Type B pancreatic cell (in vitro differentiated cells): ENCODE results near the gene DHRS7B. TPM values are rescaled to one million over a fixed set of nuclear protein-coding genes. Genes with fewer than 3 reads are reported as not detected.
"Not testable (repeated sequence)": the region's sequence is repeated elsewhere in the genome, so short reads cannot be mapped to it uniquely, and the experiment has no call there.

Experiments used
- DNase-seq: peaks from one replicate; pipeline ENCODE4 v3.0.0; 2021; ENCODE audit warnings: mixed read lengths; ENCODE audit not compliant: unreplicated experiment; ENCODE audit errors: extremely low spot score
- H3K27ac Mint-ChIP-seq: 2 replicates; pipeline ENCODE4 v1.8.0; 2021; ENCODE audit warnings: mild to moderate bottlenecking, mixed read lengths
- H3K27me3 Mint-ChIP-seq: 2 replicates; pipeline ENCODE4 v1.8.0; 2021; ENCODE audit warnings: mixed read lengths
- H3K36me3 Mint-ChIP-seq: 2 replicates; pipeline ENCODE4 v1.8.0; 2021; ENCODE audit warnings: mixed read lengths
- H3K4me1 Mint-ChIP-seq: one replicate; pipeline ENCODE4 v1.8.0; 2021; ENCODE audit warnings: mixed read lengths; ENCODE audit not compliant: unreplicated experiment
- H3K4me3 Mint-ChIP-seq: 2 replicates; pipeline ENCODE4 v1.8.0; 2021; ENCODE audit warnings: mild to moderate bottlenecking, mixed read lengths
- H3K9me3 Mint-ChIP-seq: 2 replicates; pipeline ENCODE4 v1.8.0; 2021; ENCODE audit warnings: mixed read lengths
- total RNA-seq: library from RNA; stranded (reverse); gene quantifications from 2 replicates; pipeline ENCODE4 v1.2.1, GENCODE V29; 2021; ENCODE audit warnings: low replicate concordance
- TF ChIP-seq, protein P1 (sequence below): fragments of 200-600 bp; sonication (generic); conservative IDR thresholded peaks from 2 replicates; pipeline ENCODE4 v1.5.0; 2021; ENCODE audit warnings: antibody characterized with exemption, mild to moderate bottlenecking

Gene DHRS7B
- total RNA-seq, 1 donor from 2014 or later = 17.5 TPM

DNA sequence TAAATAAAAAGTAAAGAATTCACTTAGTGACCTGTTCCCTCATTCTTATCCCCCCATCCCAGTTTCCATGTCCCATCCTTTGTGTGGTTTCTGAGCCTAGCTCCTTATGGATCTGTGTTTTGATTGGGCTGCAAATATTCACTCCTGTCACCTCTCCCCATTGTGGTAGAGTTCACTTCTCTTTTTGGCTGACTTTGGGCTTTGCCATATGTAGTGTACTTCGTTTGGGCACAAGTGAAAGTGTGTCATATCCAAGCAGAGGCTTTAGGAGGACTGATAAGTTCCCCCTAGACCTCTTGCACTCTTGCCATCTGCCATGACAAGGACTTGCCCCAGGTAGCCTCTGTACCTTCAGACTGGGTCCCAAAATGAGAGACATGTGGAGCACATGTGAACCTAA lies 13.0 kb upstream of the DHRS7B start:
- Mint-ChIP-seq H3K36me3 (no peaks in the 10 kb centered on the region), H3K4me1 (no peaks in the 10 kb centered on the region), H3K27me3 (peaks cover 21% of the 10 kb centered on the region), H3K27ac (no peak overlapping the region), H3K9me3 (no peaks in the 10 kb centered on the region), H3K4me3 (no peak overlapping the region)
- DNase-seq = peak; percentile 8
- TF ChIP-seq, protein P1, sequence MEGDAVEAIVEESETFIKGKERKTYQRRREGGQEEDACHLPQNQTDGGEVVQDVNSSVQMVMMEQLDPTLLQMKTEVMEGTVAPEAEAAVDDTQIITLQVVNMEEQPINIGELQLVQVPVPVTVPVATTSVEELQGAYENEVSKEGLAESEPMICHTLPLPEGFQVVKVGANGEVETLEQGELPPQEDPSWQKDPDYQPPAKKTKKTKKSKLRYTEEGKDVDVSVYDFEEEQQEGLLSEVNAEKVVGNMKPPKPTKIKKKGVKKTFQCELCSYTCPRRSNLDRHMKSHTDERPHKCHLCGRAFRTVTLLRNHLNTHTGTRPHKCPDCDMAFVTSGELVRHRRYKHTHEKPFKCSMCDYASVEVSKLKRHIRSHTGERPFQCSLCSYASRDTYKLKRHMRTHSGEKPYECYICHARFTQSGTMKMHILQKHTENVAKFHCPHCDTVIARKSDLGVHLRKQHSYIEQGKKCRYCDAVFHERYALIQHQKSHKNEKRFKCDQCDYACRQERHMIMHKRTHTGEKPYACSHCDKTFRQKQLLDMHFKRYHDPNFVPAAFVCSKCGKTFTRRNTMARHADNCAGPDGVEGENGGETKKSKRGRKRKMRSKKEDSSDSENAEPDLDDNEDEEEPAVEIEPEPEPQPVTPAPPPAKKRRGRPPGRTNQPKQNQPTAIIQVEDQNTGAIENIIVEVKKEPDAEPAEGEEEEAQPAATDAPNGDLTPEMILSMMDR = no peak

DNA sequence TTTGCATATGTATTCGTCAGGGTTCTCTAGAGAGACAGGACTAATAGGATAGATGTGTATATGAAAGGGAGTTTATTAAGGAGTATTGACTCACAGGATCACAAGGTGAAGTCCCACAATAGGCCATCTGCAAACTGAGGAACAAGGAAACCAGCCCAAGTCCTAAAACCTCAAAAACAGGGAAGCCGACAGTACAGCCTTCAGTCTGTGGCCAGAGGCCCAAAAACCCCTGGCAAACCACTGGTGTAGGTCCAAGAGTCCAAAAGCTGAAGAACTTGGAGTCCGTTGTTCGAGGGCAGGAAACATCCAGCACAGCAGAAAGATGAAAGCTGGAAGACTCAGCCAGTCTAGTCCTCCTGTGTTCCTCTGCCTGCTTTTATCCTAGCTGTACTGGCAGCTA lies 12.0 kb upstream of the DHRS7B start:
- not testable (repeated sequence) for DNase-seq, H3K4me3 Mint-ChIP-seq, H3K4me1 Mint-ChIP-seq, H3K27ac Mint-ChIP-seq, H3K36me3 Mint-ChIP-seq, H3K9me3 Mint-ChIP-seq
- peaks cover 23% of the 10 kb centered on the region for H3K27me3 Mint-ChIP-seq

DNA sequence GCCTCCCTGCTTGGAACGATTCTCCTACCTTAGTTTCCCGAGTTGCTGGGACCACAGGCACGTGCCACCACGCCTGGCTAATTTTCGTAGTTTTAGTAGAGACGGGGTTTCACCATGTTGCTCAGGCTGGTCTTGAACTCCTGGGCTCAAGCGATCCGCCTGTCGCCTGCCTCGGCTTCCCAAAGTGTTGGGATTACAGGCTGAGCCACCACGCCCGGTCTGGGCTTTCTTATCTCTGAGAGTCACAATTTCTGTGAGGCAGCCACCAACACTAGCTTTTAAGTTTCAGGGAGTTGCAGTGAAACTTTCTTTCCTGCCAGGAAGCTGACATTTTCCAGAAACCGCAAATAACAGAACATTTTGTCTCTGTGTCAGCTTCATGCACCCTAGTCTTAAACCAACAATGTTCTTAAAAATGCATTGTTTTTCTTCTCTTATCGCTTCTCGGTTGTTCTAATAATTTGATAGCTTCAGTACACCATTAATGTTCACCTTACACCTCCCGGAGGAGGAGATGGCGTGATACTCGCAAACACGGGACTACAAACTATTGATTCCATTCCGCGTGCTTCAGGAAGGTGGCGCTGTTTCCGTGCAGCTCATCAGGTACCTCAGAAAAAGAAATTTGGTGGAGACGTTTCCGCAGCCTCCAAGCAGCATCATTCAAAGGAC lies 7.4 kb upstream of the DHRS7B start:
- no peaks in the 10 kb centered on the region for H3K9me3 Mint-ChIP-seq
- DNase-seq = no peak
- H3K36me3 Mint-ChIP-seq = no peaks in the 10 kb centered on the region
- H3K27ac Mint-ChIP-seq = peak overlapping the region; percentile 18
- peak overlapping the region; percentile 16 for H3K4me3 Mint-ChIP-seq
- peaks cover 37% of the 10 kb centered on the region for H3K27me3 Mint-ChIP-seq
- TF ChIP-seq, protein P1 = peak; percentile 89
- peaks cover 4% of the 10 kb centered on the region for H3K4me1 Mint-ChIP-seq

DNA sequence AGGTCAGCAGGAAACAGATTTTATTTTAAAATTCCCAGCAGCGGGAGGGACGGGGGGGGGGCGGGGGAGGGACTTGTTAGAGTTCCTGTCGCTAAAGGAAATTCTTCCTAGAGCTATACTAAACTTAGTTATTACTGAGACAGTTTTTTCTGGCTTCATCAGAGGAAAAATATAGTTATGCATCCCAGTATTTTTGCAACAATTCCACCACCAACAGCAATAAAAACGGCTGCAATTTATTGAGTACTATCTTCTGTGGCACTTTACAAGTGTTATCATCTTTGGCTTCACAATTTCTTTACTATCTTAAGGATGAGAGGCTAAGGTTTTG lies 6.9 kb upstream of the DHRS7B start:
- no peak for DNase-seq
- TF ChIP-seq, protein P1 = no peak
- Mint-ChIP-seq H3K4me3 (no peak overlapping the region), H3K27ac (peak overlapping the region; percentile 18), H3K9me3 (no peaks in the 10 kb centered on the region), H3K36me3 (no peaks in the 10 kb centered on the region), H3K4me1 (peaks cover 4% of the 10 kb centered on the region), H3K27me3 (peaks cover 35% of the 10 kb centered on the region)

DNA sequence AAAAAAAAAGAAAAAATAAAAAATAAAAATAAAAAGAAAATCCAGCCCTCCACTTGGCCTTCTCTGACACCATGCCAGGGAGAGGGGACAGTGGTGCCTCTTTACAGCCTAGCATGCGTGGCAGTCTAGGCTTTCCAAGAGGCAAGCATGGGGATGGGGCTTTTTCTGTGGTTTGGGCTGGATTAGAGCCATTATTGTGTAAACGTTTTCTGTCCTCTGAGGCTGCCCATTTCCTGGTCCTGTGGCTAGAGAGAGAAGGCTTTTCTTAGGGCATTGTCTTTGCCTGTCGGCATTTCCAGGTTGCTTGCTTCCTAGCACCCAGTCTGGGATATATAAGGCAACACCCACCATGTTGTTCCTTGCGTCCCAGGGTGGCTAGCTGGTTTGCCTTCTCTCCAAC lies 2.7 kb upstream of the DHRS7B start:
- no peak overlapping the region for H3K4me3 Mint-ChIP-seq
- peaks cover 23% of the 10 kb centered on the region for H3K27me3 Mint-ChIP-seq
- H3K4me1 Mint-ChIP-seq = peaks cover 10% of the 10 kb centered on the region
- no peak for DNase-seq
- TF ChIP-seq, protein P1 = no peak
- H3K36me3 Mint-ChIP-seq = no peaks in the 10 kb centered on the region
- no peaks in the 10 kb centered on the region for H3K9me3 Mint-ChIP-seq
- no peak overlapping the region for H3K27ac Mint-ChIP-seq

DNA sequence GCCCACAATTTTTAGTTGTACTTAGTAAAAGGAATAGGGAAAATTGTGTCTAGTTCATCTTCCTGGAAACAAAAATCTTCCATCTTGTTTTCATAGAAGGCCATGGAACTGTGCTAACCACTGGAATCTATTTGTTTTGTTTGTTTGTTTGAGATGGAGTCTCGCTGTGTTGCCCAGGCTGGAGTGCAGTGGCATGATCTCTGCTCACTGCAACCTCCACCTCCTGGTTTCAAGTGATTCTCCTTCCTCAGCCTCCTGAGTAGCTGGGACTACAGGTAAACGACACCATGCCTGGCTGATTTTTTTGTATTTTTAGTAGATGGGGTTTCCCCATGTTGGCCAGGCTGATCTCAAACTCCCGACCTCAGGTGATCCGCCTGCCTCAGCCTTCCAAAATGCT lies 2.2 kb upstream of the DHRS7B start:
- peaks cover 21% of the 10 kb centered on the region for H3K27me3 Mint-ChIP-seq
- H3K4me3 Mint-ChIP-seq, H3K27ac Mint-ChIP-seq, H3K9me3 Mint-ChIP-seq, H3K36me3 Mint-ChIP-seq, H3K4me1 Mint-ChIP-seq, DNase-seq: not testable (repeated sequence)

DNA sequence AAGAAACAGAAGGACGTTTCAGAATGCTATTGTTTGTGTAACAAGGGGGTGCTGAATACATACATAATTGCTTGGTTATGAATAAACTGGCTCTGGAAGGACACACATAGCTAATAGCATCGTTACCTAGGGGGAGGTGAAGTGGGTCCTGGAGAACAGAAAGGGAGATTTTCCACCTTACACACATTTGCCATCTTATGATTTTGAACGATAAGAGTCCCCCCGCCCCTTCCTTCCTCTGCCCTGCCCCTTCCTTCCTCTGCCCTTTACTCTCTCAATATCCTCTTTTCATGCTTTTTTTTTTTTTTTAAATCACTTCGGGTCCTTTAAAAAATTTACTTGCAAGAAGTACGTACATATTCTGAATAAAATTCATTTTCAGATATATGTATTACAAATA lies 902 bp upstream of the DHRS7B start:
- TF ChIP-seq, protein P1 = no peak
- H3K9me3 Mint-ChIP-seq = no peaks in the 10 kb centered on the region
- peaks cover 19% of the 10 kb centered on the region for H3K27me3 Mint-ChIP-seq
- no peak for DNase-seq
- peak overlapping the region; percentile 62 for H3K4me3 Mint-ChIP-seq
- no peak overlapping the region for H3K27ac Mint-ChIP-seq
- H3K36me3 Mint-ChIP-seq = no peaks in the 10 kb centered on the region
- peaks cover 5% of the 10 kb centered on the region for H3K4me1 Mint-ChIP-seq
